K562 (cell line): ENCODE results near the gene FAM219A. TPM values are rescaled to one million over a fixed set of nuclear protein-coding genes. Genes with fewer than 3 reads are reported as not detected.

Experiments used
- ATAC-seq: fragments of 200-7000 bp; cut with Tn5 transposase; 3 replicates; pipeline ENCODE4 v1.9.1; 2020; ENCODE audit warnings: moderate library complexity
- BruUV-seq: library from RNA; stranded (reverse); fragments of 400-500 nt; replicated peaks from 2 replicates; lab custom pipeline; 2021; lab: Mats Ljungman, UMichigan
- CTCF ChIA-PET: fragments of 300-600 bp; formaldehyde crosslinking; extraction: SDS; loops from one replicate; lab custom pipeline; 2021; ENCODE audit warnings: low intra/inter-chr PET ratio; lab: Yijun Ruan, JAX
- POLR2A ChIA-PET: fragments of 300-600, 350-650 bp; sonication (Branson Sonifier 250); formaldehyde crosslinking; extraction: SDS; loops from one replicate; lab custom pipeline; 2021; ENCODE audit warnings: antibody characterized with exemption, inconsistent platforms; lab: Yijun Ruan, JAX
- DNase-seq, 4 experiments: peaks; one replicate each; pipeline versions ENCODE4 v3.0.0 to v3.0.0-alpha.2; 2011 to 2018; ENCODE audit warnings: low spot score in 3 of 4, mixed read lengths in 3 of 4; ENCODE audit errors: extremely low read depth in 1 of 4
- FAIRE-seq: peaks from 2 replicates; lab custom pipeline; 2011; peaks lifted over from hg19 to GRCh38; lab: Jason Lieb, UNC
- H2AFZ ChIP-seq: 2 replicates; pipeline ENCODE4 v1.6.0; 2011; ENCODE audit warnings: low read depth, low read length, control low read depth, inconsistent platforms
- H3K27ac ChIP-seq: fragments of 200-600 bp; 3 replicates; pipeline ENCODE4 v1.8.0; 2011; ENCODE audit warnings: low read depth, mild to moderate bottlenecking, control low read depth, inconsistent platforms, low read length, moderate library complexity, mixed read lengths; ENCODE audit errors: extremely low read depth
- H3K27me3 ChIP-seq, 2 experiments: fragments of 300-600 bp in 1 of 2; 2 replicates in 1 of 2; 3 replicates in 1 of 2; pipeline versions ENCODE4 v1.6.0 to v1.8.0; 2011; ENCODE audit warnings: inconsistent platforms in 2 of 2, low read length in 2 of 2, mild to moderate bottlenecking in 1 of 2, mixed read lengths in 1 of 2, moderate library complexity in 1 of 2; ENCODE audit not compliant: control insufficient read depth in 2 of 2, insufficient read depth in 2 of 2
- H3K36me3 ChIP-seq: fragments of 300-600 bp; 3 replicates; pipeline ENCODE4 v1.8.0; 2011; ENCODE audit warnings: mild to moderate bottlenecking, low read length, inconsistent platforms; ENCODE audit not compliant: control insufficient read depth, insufficient read depth
- H3K4me1 ChIP-seq, 2 experiments: fragments of 200-600 bp in 1 of 2; replicated peaks in 1 of 2; 2 replicates in 1 of 2; 3 replicates in 1 of 2; pipeline versions ENCODE4 v1.5.1 to v1.8.0; 2011; ENCODE audit warnings: inconsistent platforms in 2 of 2, low read length in 2 of 2, mild to moderate bottlenecking in 1 of 2, mixed read lengths in 1 of 2, moderate library complexity in 1 of 2; ENCODE audit not compliant: control insufficient read depth in 2 of 2, insufficient read depth in 2 of 2
- H3K4me2 ChIP-seq: 2 replicates; pipeline ENCODE4 v1.6.1; 2011; ENCODE audit warnings: low read length, control low read depth, inconsistent platforms, mixed read lengths; ENCODE audit not compliant: insufficient read depth
- H3K4me3 ChIP-seq: fragments of 200-600 bp; sonication (generic), shearing (Covaris generic); 2 replicates; pipeline ENCODE4 v1.5.1; 2016; ENCODE audit warnings: control low read depth, inconsistent platforms
- H3K79me2 ChIP-seq: fragments of 200-600 bp; 3 replicates; pipeline ENCODE4 v1.8.0; 2011; ENCODE audit warnings: low read length, inconsistent platforms; ENCODE audit not compliant: control insufficient read depth, insufficient read depth
- H3K9ac ChIP-seq, 2 experiments: 2 replicates each; pipeline versions ENCODE4 v1.6.0 to v1.6.1; 2011; ENCODE audit warnings: low read depth in 2 of 2, low read length in 2 of 2, control low read depth in 1 of 2, inconsistent platforms in 1 of 2, mild to moderate bottlenecking in 1 of 2, mixed read lengths in 1 of 2; ENCODE audit not compliant: insufficient read depth in 1 of 2
- H3K9me1 ChIP-seq: one replicate; pipeline ENCODE4 v1.6.0; 2011; ENCODE audit warnings: inconsistent platforms, mild to moderate bottlenecking, low read length, moderate library complexity; ENCODE audit not compliant: control insufficient read depth, insufficient read depth
- H3K9me3 ChIP-seq: replicated peaks from 2 replicates; pipeline ENCODE4 v1.5.1; 2011; ENCODE audit warnings: low read depth, low read length, inconsistent platforms; ENCODE audit not compliant: control insufficient read depth, insufficient read depth
- H4K20me1 ChIP-seq: replicated peaks from 2 replicates; pipeline ENCODE4 v1.6.1; 2011; ENCODE audit warnings: low read length, inconsistent platforms, mixed read lengths; ENCODE audit not compliant: control insufficient read depth, insufficient read depth
- BCOR ChIP-seq: fragments of 450-650 bp; IDR thresholded peaks from 2 replicates; pipeline ENCODE4 v1.6.1; 2016
- C11orf30 ChIP-seq: fragments of 450-650 bp; IDR thresholded peaks from 2 replicates; pipeline ENCODE4 v1.6.1; 2016; ENCODE audit warnings: low read depth, mild to moderate bottlenecking
- CBFA2T2 ChIP-seq: fragments of 450-650 bp; conservative IDR thresholded peaks from 2 replicates; pipeline ENCODE4 v1.6.1; 2017; ENCODE audit warnings: mild to moderate bottlenecking
- HMG20B ChIP-seq: fragments of 250-450 bp; sonication (Bioruptor Pico); IDR thresholded peaks from 2 replicates; pipeline ENCODE4 v1.5.0; 2021; ENCODE audit warnings: mild to moderate bottlenecking
- PATZ1 ChIP-seq: fragments of 250-450 bp; sonication (Bioruptor Pico); IDR thresholded peaks from 2 replicates; pipeline ENCODE4 v1.5.0; 2020; ENCODE audit warnings: mild to moderate bottlenecking, borderline replicate concordance
- POLR2AphosphoS2 ChIP-seq: IDR thresholded peaks from 2 replicates; pipeline ENCODE4 v1.6.1; 2012; ENCODE audit warnings: low read length, improper control_type of control experiment
- POLR2AphosphoS5 ChIP-seq: IDR thresholded peaks from 2 replicates; pipeline ENCODE4 v1.6.1; 2011; ENCODE audit warnings: mild to moderate bottlenecking, low read depth, low read length, moderate library complexity; ENCODE audit not compliant: control insufficient read depth, insufficient read depth
- RAD51 ChIP-seq: fragments of 450-650 bp; IDR thresholded peaks from 2 replicates; pipeline ENCODE4 v1.7.1; 2016; ENCODE audit warnings: low read depth, mild to moderate bottlenecking, borderline replicate concordance
- SOX6 ChIP-seq: fragments of 450-650 bp; IDR thresholded peaks from 2 replicates; pipeline ENCODE4 v1.6.1; 2014; ENCODE audit warnings: mild to moderate bottlenecking
- TFAP4 ChIP-seq: sonication (generic); formaldehyde crosslinking; IDR thresholded peaks from 2 replicates; pipeline ENCODE4 v1.8.0; 2022; ENCODE audit warnings: missing genetic modification reagents, mild to moderate bottlenecking, moderate library complexity, borderline replicate concordance
- TSHZ1 ChIP-seq: fragments of 250-450 bp; sonication (Bioruptor Pico); IDR thresholded peaks from 2 replicates; pipeline ENCODE4 v1.4.0; 2020; ENCODE audit warnings: mild to moderate bottlenecking, moderate library complexity
- ZNF165 ChIP-seq: fragments of 250-450 bp; sonication (Bioruptor Pico); IDR thresholded peaks from 2 replicates; pipeline ENCODE4 v1.4.0; 2020; ENCODE audit warnings: borderline replicate concordance
- ZNF830 ChIP-seq: fragments of 250-450 bp; sonication (Bioruptor Pico); IDR thresholded peaks from 2 replicates; pipeline ENCODE4 v1.5.0; 2021; ENCODE audit warnings: mild to moderate bottlenecking
- WGBS: fragments of 100-300 bp; shearing (Covaris generic); methylation state at CpG from one replicate; pipeline ENCODE4 v1.1.6; 2016; ENCODE audit warnings: low coverage, mixed read lengths; ENCODE audit not compliant: insufficient coverage; ENCODE audit errors: missing lambda C conversion rate; 5-methylcytosine and 5-hydroxymethylcytosine counted together
- in situ Hi-C: fragments of 300-500 bp; cut with MboI; formaldehyde crosslinking; loops from 4 replicates; pipeline ENCODE4 v1.15.0; 2018; ENCODE audit warnings: inconsistent platforms, mixed read lengths
- intact Hi-C: fragments of 100-400 bp; cut with micrococcal nuclease; formaldehyde crosslinking; loops from 2 replicates; pipeline ENCODE4 v1.14.2; 2022
- polyA plus RNA-seq, 8 experiments: library from polyadenylated mRNA; depleted of rRNA in 4 of 8; stranded (reverse) in 5 of 8; unstranded in 3 of 8; fragments of >200 nt; fragmentation: Nextera tagmentation in 2 of 8; fragmentation: Illumina TruSeq in 1 of 8; extraction: Ambion mirVana in 2 of 8; extraction: Trizol in 1 of 8; gene quantifications; 2 replicates each; pipeline versions ENCODE4 v1.2.1 to v1.2.3, GENCODE V29; 2011 to 2014; ENCODE audit warnings: inconsistent platforms in 1 of 8, missing spikeins in 1 of 8
- total RNA-seq, 7 experiments: library from RNA; depleted of rRNA in 6 of 7; stranded (reverse); fragments of >200 nt in 6 of 7; fragmentation: Illumina TruSeq in 2 of 7; extraction: Trizol in 2 of 7; gene quantifications; 2 replicates each; pipeline versions ENCODE4 v1.2.1 to v1.2.3, GENCODE V29; 2011 to 2021; ENCODE audit warnings: low replicate concordance in 1 of 7
- TF ChIP-seq, protein P1 (sequence below): sonication (generic); IDR thresholded peaks from 2 replicates; pipeline ENCODE4 v1.6.1; 2016

The FAM219A gene
- total and polyA plus RNA-seq, 9 of the 15 experiments (the other 6 are each of a cell fraction or from before 2014, with no cell fraction given) = 0.63 to 8.6 (median 2.9) TPM

- Histone ChIP-seq H3K79me2 (no peaks in the 10 kb centered on the region), H3K27me3 (peaks cover 0 to 4% of the 10 kb centered on the region in 2 experiments; a peak in 1 of 5 replicates), H4K20me1 (no peaks in the 10 kb centered on the region), H3K36me3 (no peaks in the 10 kb centered on the region), H3K9ac (no peak overlapping the region), H3K4me1 (no peaks in the 10 kb centered on the region; a peak in 1 of 5 replicates), H3K4me3 (no peak overlapping the region), H3K9me3 (no peaks in the 10 kb centered on the region), H3K4me2 (no peak overlapping the region), H3K27ac (no peak overlapping the region), H2AFZ (no peak overlapping the region), H3K9me1 (no peaks in the 10 kb centered on the region)
- WGBS = 7% methylated on average over 5 of the region's 5 CpGs
- in situ Hi-C loops (no loop called here), intact Hi-C loops (no loop called here)
- TF ChIP-seq RAD51 (no peak), PATZ1 (CRISPR knock-in tag) (no peak), BCOR (no peak), ZNF165 (CRISPR knock-in tag) (no peak), TFAP4 (no peak), CBFA2T2 (no peak), ZNF830 (CRISPR knock-in tag) (no peak), POLR2AphosphoS2 (no peak), TSHZ1 (CRISPR knock-in tag) (no peak), HMG20B (no peak), SOX6 (no peak), POLR2AphosphoS5 (no peak), C11orf30 (no peak)
- TF ChIP-seq, protein P1, sequence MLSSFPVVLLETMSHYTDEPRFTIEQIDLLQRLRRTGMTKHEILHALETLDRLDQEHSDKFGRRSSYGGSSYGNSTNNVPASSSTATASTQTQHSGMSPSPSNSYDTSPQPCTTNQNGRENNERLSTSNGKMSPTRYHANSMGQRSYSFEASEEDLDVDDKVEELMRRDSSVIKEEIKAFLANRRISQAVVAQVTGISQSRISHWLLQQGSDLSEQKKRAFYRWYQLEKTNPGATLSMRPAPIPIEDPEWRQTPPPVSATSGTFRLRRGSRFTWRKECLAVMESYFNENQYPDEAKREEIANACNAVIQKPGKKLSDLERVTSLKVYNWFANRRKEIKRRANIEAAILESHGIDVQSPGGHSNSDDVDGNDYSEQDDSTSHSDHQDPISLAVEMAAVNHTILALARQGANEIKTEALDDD = no peak
- no TSS peak for BruUV-seq
- no peak for ATAC-seq
- no peak for DNase-seq
- POLR2A ChIA-PET = no interaction called here
- FAIRE-seq = no peak
- CTCF ChIA-PET = no interaction called here
Measured at GRCh38 chr9:34505370-34506120, 47.2 kb upstream of the FAM219A start.
